HG03558 (cell line): ENCODE measurements around the gene INMT.

Experiments used
- ATAC-seq: cut with Tn5 transposase; IDR thresholded peaks from one replicate; pipeline ENCODE4 v1.9.1; 2021; ENCODE audit warnings: moderate number of reproducible peaks; ENCODE audit not compliant: unreplicated experiment; ENCODE audit errors: extremely low read depth

Gene INMT

GRCh38 chr7:30727061-30727945, 24.6 kb upstream of the INMT start:
- ATAC-seq, result no peak

- no peak for ATAC-seq
Observed at GRCh38 chr7:30728591-30729100, 23.3 kb upstream of the INMT start.

GRCh38 chr7:30729642-30730041, 22.3 kb upstream of the INMT start:
- ATAC-seq, result no peak

DNA sequence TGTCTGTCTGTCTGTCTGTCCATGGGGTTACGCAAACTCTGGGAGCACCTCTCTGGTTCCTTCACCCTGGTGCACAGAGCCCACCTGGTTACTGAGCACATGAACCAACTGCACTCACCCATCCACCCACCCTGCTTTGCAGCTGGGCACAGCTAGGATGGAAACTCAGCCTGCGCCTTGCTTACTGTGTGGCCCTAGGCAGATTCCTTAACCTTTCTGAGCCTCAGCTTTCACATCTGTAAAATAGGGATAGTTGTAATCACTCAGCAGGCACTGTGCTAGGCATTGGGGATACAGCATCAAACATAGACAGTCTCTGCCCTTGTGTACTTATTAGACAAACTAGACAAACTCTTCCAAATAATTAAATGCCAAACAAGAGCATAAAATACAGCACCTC, 21.8 kb upstream of the INMT start:
- ATAC-seq, result no peak

GRCh38 chr7:30730996-30731395, 20.9 kb upstream of the INMT start:
- no peak for ATAC-seq

- ATAC-seq, result no peak
Observed at GRCh38 chr7:30731581-30731980, 20.4 kb upstream of the INMT start.

DNA sequence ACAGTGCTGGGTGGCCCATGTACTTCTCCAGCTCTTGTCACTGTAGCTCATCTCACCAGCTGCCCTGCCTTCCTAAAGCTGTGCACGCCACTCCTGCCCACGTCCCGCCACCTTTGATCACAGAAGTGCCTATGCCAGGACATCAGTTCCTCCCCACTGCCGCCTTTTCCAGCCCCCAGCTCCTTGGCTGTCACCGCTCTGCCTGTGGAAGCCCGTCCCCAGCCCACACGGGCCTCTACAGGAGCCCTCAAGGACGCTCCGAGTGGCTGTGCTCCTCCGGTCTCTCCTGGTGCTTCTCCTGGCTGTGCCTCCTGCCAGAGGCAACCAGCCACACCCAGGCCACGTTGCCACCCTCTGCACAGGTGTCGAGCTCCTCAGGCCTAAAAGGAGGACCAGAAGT, 19.3 kb upstream of the INMT start:
- ATAC-seq, result no peak

GRCh38 chr7:30733216-30733615, 18.7 kb upstream of the INMT start:
- ATAC-seq, result no peak

GRCh38 chr7:30733691-30734090, 18.2 kb upstream of the INMT start:
- no peak for ATAC-seq

DNA sequence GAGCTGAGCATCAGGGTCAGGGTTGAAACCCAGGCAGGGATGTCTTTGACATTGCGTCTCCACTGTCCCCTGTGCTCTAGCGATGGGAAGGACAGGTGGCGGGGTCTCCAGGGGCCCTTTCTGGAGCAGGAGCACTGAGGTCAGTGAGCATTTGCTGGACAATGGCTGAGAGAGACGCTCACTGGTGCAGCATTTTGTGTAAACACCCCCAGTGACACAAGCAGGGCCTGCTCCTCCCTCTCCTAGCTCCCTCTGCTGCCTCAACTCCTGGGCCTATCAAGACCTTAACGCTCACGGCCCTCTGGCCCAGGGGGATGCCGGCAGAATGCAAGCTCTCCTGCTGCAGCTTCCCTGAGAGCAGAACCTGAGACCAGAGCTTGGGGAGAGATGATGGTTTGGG, 17.4 kb upstream of the INMT start:
- no peak for ATAC-seq

- no peak for ATAC-seq
Observed at GRCh38 chr7:30735631-30736030, 16.3 kb upstream of the INMT start.

- ATAC-seq, result no peak
Observed at GRCh38 chr7:30736291-30736690, 15.6 kb upstream of the INMT start.

DNA sequence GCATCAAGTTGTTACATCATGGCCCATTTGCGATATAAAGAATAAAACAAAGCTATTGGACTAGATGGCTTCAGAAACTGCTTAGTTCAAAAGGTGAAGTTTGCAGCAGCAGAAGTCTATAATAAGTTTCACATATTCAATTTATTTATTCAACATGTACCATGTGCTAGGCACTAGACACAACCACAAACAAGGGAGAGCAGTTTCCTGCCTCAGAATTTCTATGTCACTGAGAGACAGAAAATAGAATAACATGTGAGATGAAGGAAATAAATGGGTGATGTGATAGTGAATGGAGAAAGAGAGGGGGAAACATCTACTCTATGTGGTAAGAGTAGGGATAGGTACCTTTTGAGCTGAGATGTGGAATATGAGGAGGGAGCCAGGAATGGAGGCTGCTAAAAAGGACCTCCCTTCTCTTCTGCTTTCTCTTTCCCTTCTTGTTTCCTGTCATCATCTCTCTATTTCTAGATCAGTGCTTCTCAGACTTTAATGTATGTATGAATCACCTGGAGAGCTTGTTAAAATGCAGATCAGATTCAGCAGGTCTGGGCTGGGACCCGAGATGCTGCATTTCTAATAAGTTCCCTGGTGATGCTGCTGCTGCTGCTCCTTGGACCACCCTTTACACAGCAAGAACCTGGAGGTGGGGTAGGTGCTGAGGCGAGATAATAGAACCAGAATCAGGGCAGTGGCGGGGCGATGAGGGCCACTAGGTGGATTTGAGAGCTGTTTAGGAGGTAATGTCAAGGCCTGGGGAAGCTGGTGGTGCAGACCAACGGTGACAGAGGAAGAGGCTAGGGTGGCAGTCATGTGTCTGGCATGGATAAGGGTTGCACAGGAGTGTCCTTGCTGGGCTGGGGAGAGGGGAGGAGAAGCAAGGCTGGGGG, 13.7 kb upstream of the INMT start:
- no peak for ATAC-seq

DNA sequence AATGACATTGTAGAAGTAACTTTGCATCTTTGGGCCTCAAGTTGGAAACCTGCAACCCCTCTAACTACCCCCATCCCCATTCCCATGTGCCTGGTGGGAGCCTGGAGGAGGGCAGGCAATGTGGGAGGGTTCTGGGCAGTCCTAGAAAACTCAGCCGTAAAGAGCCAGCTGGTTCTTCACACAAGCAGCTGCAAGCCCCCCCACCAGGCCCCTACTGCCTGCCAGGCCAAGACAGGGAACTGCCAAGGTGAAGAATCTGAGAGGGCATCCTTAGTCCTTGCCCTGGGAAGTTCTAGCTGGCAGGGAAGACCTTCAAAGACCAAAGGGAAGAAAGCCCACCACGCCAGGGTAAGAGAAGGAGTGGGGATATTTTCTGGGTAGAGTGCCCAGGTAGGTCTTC, 12.2 kb upstream of the INMT start:
- ATAC-seq, result no peak

DNA sequence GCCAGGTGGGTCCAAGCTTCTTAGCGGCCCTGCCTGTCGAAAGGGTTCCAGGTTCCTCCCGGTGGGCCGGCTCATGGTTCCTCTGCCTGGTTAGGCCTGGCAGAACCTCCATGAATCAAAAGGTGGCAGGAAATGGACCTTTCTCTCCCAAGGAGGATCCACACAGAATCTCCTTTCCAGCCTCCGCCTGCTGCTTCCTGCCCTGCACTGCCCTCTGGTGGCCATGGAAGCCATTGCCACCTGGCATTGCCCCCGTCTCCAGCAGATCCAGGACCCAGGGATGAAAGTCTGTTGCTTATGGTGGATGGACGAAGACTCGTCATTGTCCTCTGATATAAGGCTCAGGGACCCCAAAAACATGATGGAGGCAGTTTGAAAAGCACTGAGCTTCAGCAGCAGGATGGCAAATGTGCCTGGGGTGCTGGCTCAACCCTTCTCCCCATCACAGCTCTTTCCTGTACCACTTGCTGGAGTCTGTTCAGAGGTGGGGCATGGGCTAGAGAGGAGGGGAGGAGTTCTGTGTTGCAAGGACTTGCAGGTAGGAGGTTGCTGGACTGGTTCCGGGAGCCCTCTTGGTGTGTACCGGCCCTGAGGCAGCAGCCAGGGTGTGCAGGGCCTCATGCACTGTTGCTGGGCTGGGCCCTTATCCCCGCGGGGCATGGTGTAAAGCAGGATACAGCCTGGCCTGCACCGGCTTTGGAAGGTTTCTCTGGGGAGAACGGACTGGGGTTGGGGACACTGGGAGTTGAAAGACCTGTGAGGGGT, 11.3 kb upstream of the INMT start:
- no peak for ATAC-seq

- ATAC-seq, result no peak
Observed at GRCh38 chr7:30741289-30741688, 10.6 kb upstream of the INMT start.

DNA sequence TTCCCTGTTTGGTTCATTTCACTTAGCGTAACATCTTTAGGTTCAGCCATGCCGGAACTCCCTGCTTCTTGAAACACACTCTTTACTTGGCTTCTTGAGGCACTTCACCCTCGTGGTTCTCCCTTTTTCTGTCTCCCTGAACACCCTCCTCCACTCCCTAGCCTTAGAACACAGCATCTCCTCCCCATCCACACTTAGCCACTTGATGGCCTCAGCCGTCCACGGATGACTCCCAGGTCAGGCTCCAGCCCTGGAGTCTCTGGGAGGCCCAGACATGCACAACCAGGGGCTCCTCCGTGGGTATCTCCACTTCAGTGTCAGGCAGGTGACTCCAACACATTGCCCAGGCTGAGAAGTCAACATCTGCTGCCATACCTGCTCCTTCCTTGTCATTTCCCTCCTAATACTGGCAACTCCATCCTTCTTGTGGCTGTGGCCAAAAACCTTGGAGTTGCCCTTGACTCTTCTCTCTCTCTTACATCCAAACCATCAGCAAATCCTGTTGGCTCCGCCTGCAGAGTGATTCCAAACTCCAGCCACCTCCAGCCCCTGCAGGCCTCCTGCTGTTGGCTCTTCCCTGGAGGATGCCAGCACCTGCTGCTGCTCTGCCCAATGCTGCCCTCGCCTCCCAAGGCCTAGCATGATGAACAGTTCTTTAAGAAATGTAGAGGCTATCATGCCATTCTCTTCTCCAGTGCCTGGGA, 8.4 kb upstream of the INMT start:
- ATAC-seq, result no peak

DNA sequence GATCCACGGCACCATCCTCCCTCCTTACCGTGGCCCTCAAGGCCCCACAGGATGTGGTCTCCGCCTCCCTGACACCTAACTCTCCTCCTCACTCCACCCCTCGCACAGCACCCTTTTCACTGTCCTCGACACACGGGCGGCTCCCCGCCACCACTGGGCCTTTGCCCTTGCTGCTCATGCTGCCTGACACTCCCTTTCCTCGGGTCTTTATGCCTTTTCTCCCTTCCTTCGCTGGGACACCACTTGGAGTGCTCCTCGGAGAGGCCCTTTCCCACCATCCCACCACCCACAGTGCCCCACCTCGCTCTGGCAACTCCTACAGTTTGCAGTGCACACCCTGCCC, 7.9 kb upstream of the INMT start:
- ATAC-seq, result no peak

GRCh38 chr7:30745261-30745941, 6.5 kb upstream of the INMT start:
- ATAC-seq, result no peak
